Naive B cell (primary cell): ENCODE measurements around the gene NFIX. TPM values are rescaled to one million over a fixed set of nuclear protein-coding genes. Genes with fewer than 3 reads are reported as not detected.
A peak's percentile ranks its signal among the peaks of the same experiment; 100 is the strongest.

Experiments used
- ATAC-seq, 2 donors: fragments of 150-1000 bp; cut with Tn5 transposase; 2 replicates each; pipeline ENCODE4 v1.10.0; 2021; ENCODE audit warnings: low read depth in 2 of 2, mild to moderate bottlenecking in 2 of 2, moderate library complexity in 2 of 2
- DNase-seq: peaks from one replicate; pipeline ENCODE4 v3.0.0; 2022
- H3K27ac Mint-ChIP-seq, 6 donors: one replicate each; pipeline ENCODE4 v1.8.0; 2020 to 2022; ENCODE audit warnings: mild to moderate bottlenecking in 6 of 6, mixed read lengths in 6 of 6, moderate library complexity in 5 of 6, inconsistent platforms in 2 of 6
- H3K27me3 Mint-ChIP-seq, 3 donors: one replicate each; pipeline ENCODE4 v1.8.0; 2021 to 2022; ENCODE audit warnings: mixed read lengths in 3 of 3, mild to moderate bottlenecking in 1 of 3
- H3K36me3 Mint-ChIP-seq, 2 donors: one replicate each; pipeline ENCODE4 v1.8.0; 2020 to 2022; ENCODE audit warnings: mixed read lengths in 2 of 2, inconsistent platforms in 1 of 2, mild to moderate bottlenecking in 1 of 2
- H3K4me1 Mint-ChIP-seq, 3 donors: one replicate each; pipeline ENCODE4 v1.8.0; 2020 to 2022; ENCODE audit warnings: mixed read lengths in 3 of 3, inconsistent platforms in 1 of 3, mild to moderate bottlenecking in 1 of 3, moderate library complexity in 1 of 3
- H3K4me3 Mint-ChIP-seq, 8 donors: one replicate each; pipeline ENCODE4 v1.8.0; 2020 to 2022; ENCODE audit warnings: mild to moderate bottlenecking in 8 of 8, mixed read lengths in 8 of 8, moderate library complexity in 8 of 8, inconsistent platforms in 2 of 8
- H3K9me3 Mint-ChIP-seq, 7 donors: one replicate each; pipeline ENCODE4 v1.8.0; 2020 to 2022; ENCODE audit warnings: mixed read lengths in 7 of 7, mild to moderate bottlenecking in 5 of 7, inconsistent platforms in 2 of 7, moderate library complexity in 1 of 7
- polyA plus RNA-seq, 6 donors: library from polyadenylated mRNA; unstranded; fragments of 300-500 nt; fragmentation: Illumina TruSeq; gene quantifications; one replicate each; pipeline ENCODE4 v1.2.3, GENCODE V29; 2021; ENCODE audit warnings: low read depth in 6 of 6

The NFIX gene
- polyA plus RNA-seq, 6 donors from 2014 or later: 0.21 to 2.1 (median 1.1) TPM; not detected in 2

- H3K4me3 Mint-ChIP-seq: no peak overlapping the region
- no peaks in the 10 kb centered on the region for H3K36me3 Mint-ChIP-seq
- H3K27ac Mint-ChIP-seq: peak overlapping the region in 4 of 6 donors; percentile 54 to 89 (median 70)
- DNase-seq (no peak), ATAC-seq (no peak)
- H3K27me3 Mint-ChIP-seq: no peaks in the 10 kb centered on the region
- H3K4me1 Mint-ChIP-seq: peaks cover 23 to 26% (median 25%) of the 10 kb centered on the region in 3 donors
- H3K9me3 Mint-ChIP-seq: no peaks in the 10 kb centered on the region
Observed at GRCh38 chr19:13127811-13128575, 132.7 kb downstream of the NFIX start.

DNA sequence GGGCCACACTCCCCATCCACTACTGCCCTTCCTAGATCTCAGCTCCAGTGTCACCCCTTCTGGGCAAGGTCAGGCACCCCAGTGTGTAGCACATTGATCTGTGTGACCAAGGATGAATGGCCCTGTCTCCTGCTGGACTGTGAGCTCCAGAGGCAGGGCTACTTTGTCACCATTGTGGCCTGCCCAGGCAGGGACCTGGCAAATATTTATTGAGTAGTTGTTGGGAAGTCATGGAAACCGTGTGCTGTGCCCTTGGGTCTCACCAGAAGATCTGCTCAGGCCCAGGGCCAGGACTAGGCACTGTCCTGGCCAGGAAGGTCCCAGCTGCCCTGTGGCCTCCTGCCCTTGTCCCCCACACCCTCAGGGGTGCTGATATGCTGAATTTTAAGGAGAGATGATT is 133.3 kb downstream of the NFIX start:
- Mint-ChIP-seq H3K4me1 (peaks cover 19 to 30% (median 20%) of the 10 kb centered on the region in 3 donors), H3K27me3 (no peaks in the 10 kb centered on the region), H3K36me3 (no peaks in the 10 kb centered on the region), H3K4me3 (no peak overlapping the region), H3K27ac (no peak overlapping the region), H3K9me3 (no peaks in the 10 kb centered on the region)
- no peak for DNase-seq
- no peak for ATAC-seq

- ATAC-seq (no peak), DNase-seq (no peak)
- Mint-ChIP-seq H3K27me3 (no peaks in the 10 kb centered on the region), H3K27ac (no peak overlapping the region), H3K4me3 (no peak overlapping the region), H3K36me3 (no peaks in the 10 kb centered on the region), H3K4me1 (peaks cover 19 to 33% (median 20%) of the 10 kb centered on the region in 3 donors), H3K9me3 (no peaks in the 10 kb centered on the region)
Observed at GRCh38 chr19:13129384-13129783, 134.1 kb downstream of the NFIX start.

- H3K27ac Mint-ChIP-seq: peak overlapping the region in 2 of 6 donors; percentile 59 to 83
- DNase-seq (no peak), ATAC-seq (no peak)
- H3K4me3 Mint-ChIP-seq: no peak overlapping the region
- peaks cover 19 to 35% (median 20%) of the 10 kb centered on the region in 3 donors for H3K4me1 Mint-ChIP-seq
- H3K36me3 Mint-ChIP-seq: no peaks in the 10 kb centered on the region
- H3K27me3 Mint-ChIP-seq: no peaks in the 10 kb centered on the region
- H3K9me3 Mint-ChIP-seq: no peaks in the 10 kb centered on the region
Observed at GRCh38 chr19:13130886-13131490, 135.7 kb downstream of the NFIX start.

GRCh38 chr19:13132471-13133180 is 137.4 kb downstream of the NFIX start:
- H3K27me3 Mint-ChIP-seq: no peaks in the 10 kb centered on the region
- H3K4me3 Mint-ChIP-seq: no peak overlapping the region
- no peaks in the 10 kb centered on the region for H3K9me3 Mint-ChIP-seq
- peaks cover 19 to 32% (median 19%) of the 10 kb centered on the region in 3 donors for H3K4me1 Mint-ChIP-seq
- H3K36me3 Mint-ChIP-seq: no peaks in the 10 kb centered on the region
- H3K27ac Mint-ChIP-seq: peak overlapping the region in 2 of 6 donors; percentile 47 to 89
- ATAC-seq (no peak), DNase-seq (no peak)

- no peaks in the 10 kb centered on the region for H3K27me3 Mint-ChIP-seq
Observed at GRCh38 chr19:13133241-13133870, 138.1 kb downstream of the NFIX start.

GRCh38 chr19:13134626-13135025 is 139.4 kb downstream of the NFIX start:
- DNase-seq: no peak
- no peaks in the 10 kb centered on the region for H3K36me3 Mint-ChIP-seq
- peak overlapping the region in 1 of 8 donors; percentile 22 for H3K4me3 Mint-ChIP-seq
- H3K27me3 Mint-ChIP-seq: no peaks in the 10 kb centered on the region
- ATAC-seq: no peak
- H3K4me1 Mint-ChIP-seq: peaks cover 10 to 23% (median 14%) of the 10 kb centered on the region in 3 donors
- H3K27ac Mint-ChIP-seq: no peak overlapping the region
- H3K9me3 Mint-ChIP-seq: no peaks in the 10 kb centered on the region

More at GRCh38 chr19:13133241-13133870, 138.1 kb downstream of the NFIX start:
- ATAC-seq: no peak
- peak overlapping the region in 1 of 6 donors; percentile 12 for H3K27ac Mint-ChIP-seq
- H3K9me3 Mint-ChIP-seq: no peaks in the 10 kb centered on the region
- no peak for DNase-seq
- no peak overlapping the region for H3K4me3 Mint-ChIP-seq
- peaks cover 14 to 26% (median 15%) of the 10 kb centered on the region in 3 donors for H3K4me1 Mint-ChIP-seq
- no peaks in the 10 kb centered on the region for H3K36me3 Mint-ChIP-seq

DNA sequence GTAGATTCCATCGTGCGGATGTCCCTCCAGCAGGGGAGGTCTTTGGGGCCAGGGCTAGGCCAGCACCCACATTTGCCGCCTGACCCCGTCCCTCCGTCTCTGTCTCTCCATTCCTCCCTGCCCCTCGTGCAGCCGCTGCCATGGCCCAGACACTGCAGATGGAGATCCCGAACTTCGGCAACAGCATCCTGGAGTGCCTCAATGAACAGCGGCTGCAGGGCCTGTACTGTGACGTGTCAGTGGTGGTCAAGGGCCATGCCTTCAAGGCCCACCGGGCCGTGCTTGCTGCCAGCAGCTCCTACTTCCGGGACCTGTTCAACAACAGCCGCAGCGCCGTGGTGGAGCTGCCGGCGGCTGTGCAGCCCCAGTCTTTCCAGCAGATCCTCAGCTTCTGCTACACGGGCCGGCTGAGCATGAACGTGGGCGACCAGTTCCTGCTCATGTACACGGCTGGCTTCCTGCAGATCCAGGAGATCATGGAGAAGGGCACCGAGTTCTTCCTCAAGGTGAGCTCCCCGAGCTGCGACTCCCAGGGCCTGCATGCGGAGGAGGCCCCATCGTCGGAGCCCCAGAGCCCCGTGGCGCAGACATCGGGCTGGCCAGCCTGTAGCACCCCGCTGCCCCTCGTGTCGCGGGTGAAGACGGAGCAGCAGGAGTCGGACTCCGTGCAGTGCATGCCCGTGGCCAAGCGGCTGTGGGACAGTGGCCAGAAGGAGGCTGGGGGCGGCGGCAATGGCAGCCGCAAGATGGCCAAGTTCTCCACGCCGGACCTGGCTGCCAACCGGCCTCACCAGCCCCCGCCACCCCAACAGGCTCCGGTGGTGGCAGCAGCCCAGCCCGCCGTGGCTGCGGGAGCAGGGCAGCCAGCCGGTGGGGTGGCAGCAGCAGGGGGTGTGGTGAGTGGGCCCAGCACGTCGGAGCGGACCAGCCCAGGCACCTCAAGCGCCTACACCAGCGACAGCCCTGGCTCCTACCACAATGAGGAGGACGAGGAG is 140.1 kb downstream of the NFIX start:
- ATAC-seq (no peak), DNase-seq (no peak)
- peaks cover 10 to 20% (median 14%) of the 10 kb centered on the region in 3 donors for H3K4me1 Mint-ChIP-seq
- no peak overlapping the region for H3K27ac Mint-ChIP-seq
- H3K9me3 Mint-ChIP-seq: no peaks in the 10 kb centered on the region
- H3K4me3 Mint-ChIP-seq: peak overlapping the region in 1 of 8 donors; percentile 22
- no peaks in the 10 kb centered on the region for H3K27me3 Mint-ChIP-seq
- no peaks in the 10 kb centered on the region for H3K36me3 Mint-ChIP-seq

DNA sequence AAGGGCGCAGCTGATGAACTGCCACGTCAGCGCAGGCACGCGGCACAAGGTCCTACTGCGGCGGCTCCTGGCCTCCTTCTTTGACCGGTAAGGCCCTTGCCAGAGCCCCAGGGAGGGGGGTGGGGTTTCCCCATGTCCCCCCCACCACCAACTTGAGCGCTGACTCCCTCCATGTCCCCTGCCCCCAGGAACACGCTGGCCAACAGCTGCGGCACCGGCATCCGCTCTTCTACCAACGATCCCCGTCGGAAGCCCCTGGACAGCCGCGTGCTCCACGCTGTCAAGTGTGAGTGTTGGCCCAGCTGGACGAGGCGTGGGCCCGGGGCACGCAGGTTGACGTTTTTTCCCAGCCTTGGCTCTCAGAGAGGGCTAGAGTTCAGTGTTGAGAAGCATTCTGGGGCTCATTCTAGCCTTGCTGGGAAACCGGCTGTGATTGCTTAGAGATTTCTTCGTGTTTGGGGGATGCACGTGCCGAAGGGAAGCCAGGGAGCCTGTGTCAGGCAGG is 142.1 kb downstream of the NFIX start:
- ATAC-seq (no peak), DNase-seq (no peak)
- H3K9me3 Mint-ChIP-seq: no peaks in the 10 kb centered on the region
- no peaks in the 10 kb centered on the region for H3K36me3 Mint-ChIP-seq
- no peaks in the 10 kb centered on the region for H3K27me3 Mint-ChIP-seq
- H3K27ac Mint-ChIP-seq: no peak overlapping the region
- H3K4me3 Mint-ChIP-seq: peak overlapping the region in 1 of 8 donors; percentile 69
- peaks cover 6 to 15% (median 6%) of the 10 kb centered on the region in 3 donors for H3K4me1 Mint-ChIP-seq

DNA sequence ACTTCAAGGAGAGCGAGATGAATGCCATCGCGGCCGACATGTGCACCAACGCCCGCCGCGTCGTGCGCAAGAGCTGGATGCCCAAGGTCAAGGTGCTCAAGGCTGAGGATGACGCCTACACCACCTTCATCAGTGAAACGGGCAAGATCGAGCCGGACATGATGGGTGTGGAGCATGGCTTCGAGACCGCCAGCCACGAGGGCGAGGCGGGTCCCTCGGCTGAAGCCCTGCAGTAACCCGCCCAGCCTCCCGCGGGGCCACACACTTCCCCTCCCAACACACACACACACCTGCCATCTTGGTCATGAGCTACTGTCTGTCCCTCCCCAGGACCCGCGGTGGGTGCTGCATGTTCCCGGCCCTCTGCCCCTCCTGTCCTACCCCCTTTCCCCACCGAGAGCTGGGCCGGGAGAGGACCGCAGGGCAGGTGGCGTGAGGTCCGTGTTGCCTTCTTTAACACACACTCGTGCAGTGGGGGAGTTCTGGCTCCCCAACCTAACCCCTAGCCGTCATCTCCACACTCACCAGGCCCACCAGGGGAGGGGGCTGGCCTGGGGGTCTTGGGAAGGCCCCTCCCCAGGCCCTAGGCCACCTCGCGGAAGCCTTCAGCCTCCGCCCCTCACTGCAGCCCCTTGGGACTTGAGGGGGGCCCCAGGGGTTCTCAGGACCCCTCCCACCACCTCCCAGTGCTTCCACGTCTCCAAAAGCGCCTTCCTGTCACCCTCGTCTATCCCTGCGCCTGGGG is 143.1 kb downstream of the NFIX start:
- Mint-ChIP-seq H3K4me3 (no peak overlapping the region), H3K27me3 (no peaks in the 10 kb centered on the region), H3K36me3 (no peaks in the 10 kb centered on the region), H3K27ac (no peak overlapping the region), H3K9me3 (no peaks in the 10 kb centered on the region), H3K4me1 (peaks cover 0 to 6% (median 0%) of the 10 kb centered on the region in 3 donors)
- no peak for DNase-seq
- ATAC-seq: no peak

- peaks cover 0 to 5% (median 0%) of the 10 kb centered on the region in 3 donors for H3K4me1 Mint-ChIP-seq
- ATAC-seq (no peak), DNase-seq (no peak)
- H3K9me3 Mint-ChIP-seq: no peaks in the 10 kb centered on the region
- no peak overlapping the region for H3K4me3 Mint-ChIP-seq
- H3K27me3 Mint-ChIP-seq: no peaks in the 10 kb centered on the region
- no peak overlapping the region for H3K27ac Mint-ChIP-seq
- no peaks in the 10 kb centered on the region for H3K36me3 Mint-ChIP-seq
Observed at GRCh38 chr19:13138916-13139198, 143.6 kb downstream of the NFIX start.
